ENCODE data around the gene GIPC2. TPM values are rescaled to one million over a fixed set of nuclear protein-coding genes. Genes with fewer than 3 reads are reported as not detected.

Gene GIPC2
- total RNA-seq, 4 donors from 2014 or later: 4.2 to 5.9 (median 4.5) TPM

GRCh38 chr1:78045563-78045925 lies 222 bp upstream of the GIPC2 start:
- no peak for DNase-seq (ENCODE audit: low spot score in 2 of 2)
- H3K4me1 ChIP-seq: peaks cover 14% of the 10 kb centered on the region
- H3K27me3 ChIP-seq: peaks cover 5% of the 10 kb centered on the region
- no peaks in the 10 kb centered on the region for H3K9me3 ChIP-seq
- 56% methylated on average over 15 of the region's 19 CpGs for WGBS
- H3K36me3 ChIP-seq: no peaks in the 10 kb centered on the region
- no peak for TF ChIP-seq POLR2A (IDR thresholded peaks at IDR 0.05)
- peak overlapping the region; percentile 61 for H3K27ac ChIP-seq
- peak overlapping the region; percentile 72 for H3K4me3 ChIP-seq

- Histone ChIP-seq H3K27me3 (peaks cover 5% of the 10 kb centered on the region), H3K4me3 (peak overlapping the region; percentile 72), H3K9me3 (no peaks in the 10 kb centered on the region), H3K36me3 (no peaks in the 10 kb centered on the region), H3K4me1 (peaks cover 14% of the 10 kb centered on the region), H3K27ac (peak overlapping the region; percentile 61)
- TF ChIP-seq POLR2A (IDR thresholded peaks at IDR 0.05): no peak
- TF ChIP-seq POLR2AphosphoS5 (IDR thresholded peaks at IDR 0.05): no peak
- no peak for TF ChIP-seq CTCF (IDR thresholded peaks at IDR 0.05)
- no peak for TF ChIP-seq EP300 (IDR thresholded peaks at IDR 0.05)
- WGBS: 50% methylated on average over 5 of the region's 5 CpGs
- no peak for DNase-seq (ENCODE audit: low spot score in 2 of 2)
Measured at GRCh38 chr1:78047106-78047505, 1.3 kb downstream of the GIPC2 start.

GRCh38 chr1:78047631-78048030 lies 1.9 kb downstream of the GIPC2 start:
- no peak for DNase-seq (ENCODE audit: low spot score in 2 of 2)
- Histone ChIP-seq H3K36me3 (no peaks in the 10 kb centered on the region), H3K9me3 (no peaks in the 10 kb centered on the region), H3K4me3 (no peak overlapping the region), H3K4me1 (peaks cover 14% of the 10 kb centered on the region), H3K27me3 (peaks cover 5% of the 10 kb centered on the region), H3K27ac (no peak overlapping the region)
- TF ChIP-seq CTCF (IDR thresholded peaks at IDR 0.05) (no peak), POLR2AphosphoS5 (IDR thresholded peaks at IDR 0.05) (no peak), POLR2A (IDR thresholded peaks at IDR 0.05) (no peak), EP300 (IDR thresholded peaks at IDR 0.05) (no peak)
- 68% methylated on average over 3 of the region's 3 CpGs for WGBS

GRCh38 chr1:78048446-78048845 lies 2.7 kb downstream of the GIPC2 start:
- Histone ChIP-seq H3K9me3 (no peaks in the 10 kb centered on the region), H3K27ac (no peak overlapping the region), H3K27me3 (peaks cover 5% of the 10 kb centered on the region), H3K4me1 (peaks cover 14% of the 10 kb centered on the region), H3K36me3 (no peaks in the 10 kb centered on the region), H3K4me3 (no peak overlapping the region)
- TF ChIP-seq CTCF (IDR thresholded peaks at IDR 0.05): no peak
- TF ChIP-seq POLR2A (IDR thresholded peaks at IDR 0.05): no peak
- TF ChIP-seq EP300 (IDR thresholded peaks at IDR 0.05): no peak
- no peak for TF ChIP-seq POLR2AphosphoS5 (IDR thresholded peaks at IDR 0.05)
- 91% methylated on average over 3 of the region's 3 CpGs for WGBS
- no peak for DNase-seq (ENCODE audit: low spot score in 2 of 2)

GRCh38 chr1:78049396-78049795 lies 3.6 kb downstream of the GIPC2 start:
- no peaks in the 10 kb centered on the region for H3K9me3 ChIP-seq
- 98% methylated on average over 4 of the region's 4 CpGs for WGBS
- H3K27ac ChIP-seq: no peak overlapping the region
- no peak for DNase-seq (ENCODE audit: low spot score in 2 of 2)
- H3K36me3 ChIP-seq: no peaks in the 10 kb centered on the region
- no peak overlapping the region for H3K4me3 ChIP-seq
- TF ChIP-seq CTCF (IDR thresholded peaks at IDR 0.05) (no peak), POLR2A (IDR thresholded peaks at IDR 0.05) (no peak), EP300 (IDR thresholded peaks at IDR 0.05) (no peak), POLR2AphosphoS5 (IDR thresholded peaks at IDR 0.05) (no peak)
- peaks cover 14% of the 10 kb centered on the region for H3K4me1 ChIP-seq
- peaks cover 5% of the 10 kb centered on the region for H3K27me3 ChIP-seq

GRCh38 chr1:78051005-78051404 lies 5.2 kb downstream of the GIPC2 start:
- TF ChIP-seq POLR2A (IDR thresholded peaks at IDR 0.05): no peak
- TF ChIP-seq POLR2AphosphoS5 (IDR thresholded peaks at IDR 0.05): no peak
- no peak for TF ChIP-seq CTCF (IDR thresholded peaks at IDR 0.05)
- no peak for TF ChIP-seq EP300 (IDR thresholded peaks at IDR 0.05)
- Histone ChIP-seq H3K4me3 (no peak overlapping the region), H3K4me1 (peaks cover 9% of the 10 kb centered on the region), H3K27ac (no peak overlapping the region), H3K36me3 (no peaks in the 10 kb centered on the region), H3K27me3 (peaks cover under 1% of the 10 kb centered on the region), H3K9me3 (no peaks in the 10 kb centered on the region)
- 95% methylated on average over 2 of the region's 2 CpGs for WGBS
- DNase-seq (ENCODE audit: low spot score in 2 of 2): no peak

Data from suprapubic skin (tissue), 4 donors.